K562 (cell line): ENCODE measurements around the gene ELOVL1. TPM values are rescaled to one million over a fixed set of nuclear protein-coding genes. Genes with fewer than 3 reads are reported as not detected.

Source experiments
- C11orf30 ChIP-seq: fragments of 450-650 bp; IDR thresholded peaks from 2 replicates; pipeline ENCODE4 v1.6.1; 2016; ENCODE audit warnings: low read depth, mild to moderate bottlenecking
- CBFA2T2 ChIP-seq: fragments of 450-650 bp; conservative IDR thresholded peaks from 2 replicates; pipeline ENCODE4 v1.6.1; 2017; ENCODE audit warnings: mild to moderate bottlenecking
- CREB1 ChIP-seq, 2 experiments: sonication (generic) in 1 of 2; formaldehyde crosslinking in 1 of 2; IDR thresholded peaks; 2 replicates each; pipeline versions ENCODE4 v1.6.1 to v1.8.0; 2012 to 2022; ENCODE audit warnings: inconsistent platforms in 1 of 2, mild to moderate bottlenecking in 1 of 2, missing genetic modification reagents in 1 of 2, moderate library complexity in 1 of 2
- DACH1 ChIP-seq: fragments of 450-650 bp; IDR thresholded peaks from 2 replicates; pipeline ENCODE4 v1.6.1; 2018; ENCODE audit not compliant: partially characterized antibody
- EGR1 ChIP-seq: fragments of 450-650 bp; conservative IDR thresholded peaks from 2 replicates; pipeline ENCODE4 v1.6.1; 2017; ENCODE audit warnings: mild to moderate bottlenecking
- NFE2L1 ChIP-seq: fragments of 450-650 bp; IDR thresholded peaks from 2 replicates; pipeline ENCODE4 v1.6.1; 2016; ENCODE audit warnings: missing genetic modification characterization, low read depth, mild to moderate bottlenecking, missing compliant biosample characterization, moderate library complexity, borderline replicate concordance
- NR2C2 ChIP-seq, 2 experiments: fragments of 200-800 bp in 1 of 2; sonication (Bioruptor generic) in 1 of 2; sonication (generic) in 1 of 2; formaldehyde crosslinking in 1 of 2; IDR thresholded peaks; 2 replicates each; pipeline versions ENCODE4 v1.6.1 to v1.8.0; 2016 to 2022; ENCODE audit warnings: mild to moderate bottlenecking in 1 of 2, missing compliant biosample characterization in 1 of 2, missing genetic modification characterization in 1 of 2, missing genetic modification reagents in 1 of 2
- PCBP2 ChIP-seq: fragments of 200-400 bp; formaldehyde crosslinking; IDR thresholded peaks from 2 replicates; pipeline ENCODE4 v1.6.1; 2018; ENCODE audit warnings: low read length, low read depth, mild to moderate bottlenecking, moderate library complexity; ENCODE audit not compliant: poor library complexity, severe bottlenecking
- PHB2 ChIP-seq: fragments of 450-650 bp; IDR thresholded peaks from 2 replicates; pipeline ENCODE4 v1.6.1; 2017; ENCODE audit warnings: low read depth
- PHF8 ChIP-seq: fragments of 200-600 bp; sonication (generic); IDR thresholded peaks from 2 replicates; pipeline ENCODE4 v1.6.1; 2012; ENCODE audit warnings: mixed run types, mild to moderate bottlenecking, inconsistent platforms, low read length, moderate library complexity, borderline replicate concordance
- RBFOX2 ChIP-seq: fragments of 200-400 bp; formaldehyde crosslinking; IDR thresholded peaks from 2 replicates; pipeline ENCODE4 v1.6.1; 2017; ENCODE audit warnings: low read depth, mild to moderate bottlenecking, low read length, moderate library complexity
- SIRT6 ChIP-seq: IDR thresholded peaks from one replicate; pipeline ENCODE4 v1.6.1; 2012; ENCODE audit warnings: low read depth, mild to moderate bottlenecking, control low read depth, inconsistent platforms, low read length, moderate library complexity
- TCF15 ChIP-seq: fragments of 250-450 bp; sonication (Bioruptor Pico); IDR thresholded peaks from 2 replicates; pipeline ENCODE4 v1.8.0; 2022; ENCODE audit warnings: moderate library complexity, mild to moderate bottlenecking, inconsistent platforms
- TCF7L2 ChIP-seq: fragments of 150-350 bp; IDR thresholded peaks from 2 replicates; pipeline ENCODE4 v1.6.1; 2016; ENCODE audit warnings: low read depth, mild to moderate bottlenecking, low read length, moderate library complexity
- U2AF1 ChIP-seq: fragments of 200-400 bp; formaldehyde crosslinking; optimal IDR thresholded peaks from 2 replicates; pipeline ENCODE3; 2017; ENCODE audit warnings: mild to moderate bottlenecking, low read depth, low read length, moderate library complexity
- YY1 ChIP-seq, 3 experiments: IDR thresholded peaks; 2 replicates each; pipeline ENCODE4 v1.6.1; 2011; ENCODE audit warnings: low read length in 2 of 3, mild to moderate bottlenecking in 2 of 3, moderate library complexity in 2 of 3, borderline replicate concordance in 1 of 3, control low read depth in 1 of 3, low read depth in 1 of 3; ENCODE audit not compliant: insufficient read depth in 3 of 3, insufficient replicate concordance in 2 of 3, control insufficient read depth in 1 of 3, insufficient read length in 1 of 3; ENCODE audit errors: extremely low read depth in 1 of 3
- ZBTB33 ChIP-seq: sonication (generic); formaldehyde crosslinking; IDR thresholded peaks from 2 replicates; pipeline ENCODE4 v1.8.1; 2023; ENCODE audit warnings: mild to moderate bottlenecking, missing genetic modification reagents
- ZBTB9 ChIP-seq: fragments of 450-650 bp; formaldehyde crosslinking; IDR thresholded peaks from 2 replicates; pipeline ENCODE4 v1.4.0; 2020; ENCODE audit warnings: mild to moderate bottlenecking, moderate library complexity
- ZNF263 ChIP-seq: sonication (generic); formaldehyde crosslinking; IDR thresholded peaks from 2 replicates; pipeline ENCODE4 v1.8.0; 2022; ENCODE audit warnings: mild to moderate bottlenecking, missing genetic modification reagents, borderline replicate concordance
- ZNF512 ChIP-seq: IDR thresholded peaks from 2 replicates; pipeline ENCODE4 v1.6.1; 2016; ENCODE audit warnings: missing genetic modification characterization, missing compliant biosample characterization
- ZNF717 ChIP-seq: fragments of 250-450 bp; sonication (Bioruptor Pico); IDR thresholded peaks from 2 replicates; pipeline ENCODE4 v1.5.0; 2021
- polyA plus RNA-seq, 8 experiments: library from polyadenylated mRNA; depleted of rRNA in 4 of 8; stranded (reverse) in 5 of 8; unstranded in 3 of 8; fragments of >200 nt; fragmentation: Nextera tagmentation in 2 of 8; fragmentation: Illumina TruSeq in 1 of 8; extraction: Ambion mirVana in 2 of 8; extraction: Trizol in 1 of 8; gene quantifications; 2 replicates each; pipeline versions ENCODE4 v1.2.1 to v1.2.3, GENCODE V29; 2011 to 2014; ENCODE audit warnings: inconsistent platforms in 1 of 8, missing spikeins in 1 of 8
- total RNA-seq, 7 experiments: library from RNA; depleted of rRNA in 6 of 7; stranded (reverse); fragments of >200 nt in 6 of 7; fragmentation: Illumina TruSeq in 2 of 7; extraction: Trizol in 2 of 7; gene quantifications; 2 replicates each; pipeline versions ENCODE4 v1.2.1 to v1.2.3, GENCODE V29; 2011 to 2021; ENCODE audit warnings: low replicate concordance in 1 of 7

ELOVL1 gene
- total and polyA plus RNA-seq, 9 of the 15 experiments (the other 6 are each of a cell fraction or from before 2014, with no cell fraction given) = 51.0 to 157 (median 70.3) TPM

GRCh38 chr1:43405219-43405875 lies 37.5 kb upstream of the ELOVL1 start (continued):
- TF ChIP-seq NR2C2 (CRISPR knock-in tag; IDR thresholded peaks at IDR 0.05) = no peak
- no peak; the same call in 1 of the 2 replicates for TF ChIP-seq NR2C2 (tag; IDR thresholded peaks at IDR 0.05)
- TF ChIP-seq ZBTB33 (CRISPR knock-in tag) = no peak
- TF ChIP-seq PHF8 = no peak
- TF ChIP-seq ZNF717 (CRISPR knock-in tag) = no peak
- TF ChIP-seq DACH1 = no peak
- TF ChIP-seq ZNF263 (CRISPR knock-in tag) = no peak
- TF ChIP-seq ZBTB9 (CRISPR knock-in tag) = no peak
- TF ChIP-seq TCF15 (CRISPR knock-in tag) = no peak
- TF ChIP-seq NFE2L1 = no peak
- no peak for TF ChIP-seq CREB1 (IDR thresholded peaks at IDR 0.05)
- TF ChIP-seq CREB1 (CRISPR knock-in tag; IDR thresholded peaks at IDR 0.05) = no peak
- no peak for TF ChIP-seq EGR1
- TF ChIP-seq ZNF512 (tag) = no peak
- TF ChIP-seq U2AF1 = no peak
- no peak for TF ChIP-seq TCF7L2
- no peak for TF ChIP-seq PCBP2
- TF ChIP-seq C11orf30 = peak; percentile 97
- TF ChIP-seq CBFA2T2 = peak; percentile 88
- no peak for TF ChIP-seq SIRT6
- no peak for TF ChIP-seq YY1 (IDR thresholded peaks at IDR 0.05; ENCODE audit: borderline replicate concordance in 1 of 3, control insufficient read depth in 1 of 3, extremely low read depth in 1 of 3, insufficient read depth in 3 of 3, insufficient read length in 1 of 3, insufficient replicate concordance in 2 of 3, low read depth in 1 of 3, low read length in 2 of 3)
- TF ChIP-seq PHB2 = no peak
- no peak for TF ChIP-seq RBFOX2
